Rectal smooth muscle tissue (tissue), 1 donor: ENCODE measurements around the gene IQSEC1.

Experiments used
- H3K27ac ChIP-seq: one replicate; pipeline ENCODE4 v1.7.0; 2013; ENCODE audit warnings: low read depth, low read length, inconsistent platforms
- H3K27me3 ChIP-seq: one replicate; pipeline ENCODE4 v1.7.0; 2013; ENCODE audit warnings: low read length; ENCODE audit not compliant: control insufficient read depth, insufficient read depth
- H3K36me3 ChIP-seq: one replicate; pipeline ENCODE4 v1.7.0; 2013; ENCODE audit warnings: low read length; ENCODE audit not compliant: control insufficient read depth, insufficient read depth
- H3K4me1 ChIP-seq: one replicate; pipeline ENCODE4 v1.7.0; 2013; ENCODE audit warnings: low read length; ENCODE audit not compliant: control insufficient read depth, insufficient read depth
- H3K4me3 ChIP-seq: one replicate; pipeline ENCODE4 v1.7.0; 2013; ENCODE audit warnings: low read length
- H3K9ac ChIP-seq: one replicate; pipeline ENCODE4 v1.7.0; 2013; ENCODE audit warnings: low read length

Gene IQSEC1

DNA sequence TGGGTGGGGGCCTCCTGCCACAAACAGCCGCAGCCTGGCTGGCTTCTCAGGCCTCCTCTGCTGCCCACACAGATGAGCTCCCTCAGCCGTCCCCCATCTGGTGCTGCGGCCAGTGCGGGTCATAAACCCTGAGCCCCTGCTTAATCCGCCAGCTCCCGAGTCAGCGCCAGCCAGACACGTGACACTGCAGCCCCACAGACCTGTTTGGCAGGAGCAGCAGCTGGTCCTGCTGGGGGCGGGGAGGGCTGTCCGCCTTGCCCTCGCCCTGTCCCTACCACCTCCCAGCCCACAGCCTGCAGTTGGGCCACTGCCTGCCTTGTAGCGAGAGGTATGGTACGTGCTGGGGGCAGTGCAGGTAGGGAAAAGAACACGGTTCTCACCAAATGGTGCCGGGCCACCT is 86.2 kb downstream of the IQSEC1 start:
- H3K27ac ChIP-seq: no peak overlapping the region
- no peaks in the 10 kb centered on the region for H3K27me3 ChIP-seq
- H3K4me1 ChIP-seq: no peaks in the 10 kb centered on the region
- H3K4me3 ChIP-seq: no peak overlapping the region
- no peaks in the 10 kb centered on the region for H3K36me3 ChIP-seq
- no peak overlapping the region for H3K9ac ChIP-seq

DNA sequence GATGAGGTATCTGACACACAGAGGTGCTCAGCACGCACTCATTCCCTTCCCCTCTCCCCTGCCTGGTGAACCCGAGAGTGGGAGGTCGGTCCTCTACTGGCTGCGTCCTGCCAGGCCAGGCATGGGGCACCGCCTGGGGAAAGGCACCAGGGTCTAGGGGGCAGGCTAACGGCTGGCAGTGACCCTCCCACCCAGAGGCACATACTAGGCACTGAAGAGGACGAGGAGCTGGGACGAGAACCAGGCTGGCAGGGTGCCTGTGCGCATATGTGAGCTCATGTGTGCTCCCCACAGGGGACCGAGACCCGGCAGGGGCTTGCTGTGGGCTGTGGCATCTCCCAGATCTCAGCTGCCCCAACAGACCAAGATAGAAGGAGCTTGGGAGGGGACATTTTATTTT is 86.7 kb downstream of the IQSEC1 start:
- Histone ChIP-seq H3K36me3 (no peaks in the 10 kb centered on the region), H3K4me1 (no peaks in the 10 kb centered on the region), H3K9ac (no peak overlapping the region), H3K27ac (no peak overlapping the region), H3K4me3 (no peak overlapping the region), H3K27me3 (no peaks in the 10 kb centered on the region)

DNA sequence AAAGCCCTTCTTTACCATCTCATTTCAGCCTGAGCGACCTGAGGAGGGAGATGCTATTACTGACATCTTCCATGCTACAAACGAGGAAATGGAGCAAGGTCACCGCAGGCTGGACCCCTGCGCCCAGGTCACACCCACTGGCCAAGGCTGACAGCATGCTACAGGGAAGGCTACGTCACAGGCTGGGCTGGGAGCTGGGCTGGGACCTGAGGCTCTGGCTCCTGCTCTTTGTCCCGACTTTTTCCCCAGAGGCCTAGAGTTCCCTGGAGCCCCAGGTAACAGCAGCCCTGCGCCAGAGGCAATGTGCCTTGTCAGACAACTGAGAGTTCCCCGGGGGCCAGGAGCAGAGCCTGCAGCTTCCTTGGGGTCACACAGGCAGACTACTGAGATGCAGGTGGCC is 87.2 kb downstream of the IQSEC1 start:
- no peaks in the 10 kb centered on the region for H3K36me3 ChIP-seq
- H3K9ac ChIP-seq: no peak overlapping the region
- no peak overlapping the region for H3K27ac ChIP-seq
- no peaks in the 10 kb centered on the region for H3K4me1 ChIP-seq
- no peak overlapping the region for H3K4me3 ChIP-seq
- no peaks in the 10 kb centered on the region for H3K27me3 ChIP-seq

DNA sequence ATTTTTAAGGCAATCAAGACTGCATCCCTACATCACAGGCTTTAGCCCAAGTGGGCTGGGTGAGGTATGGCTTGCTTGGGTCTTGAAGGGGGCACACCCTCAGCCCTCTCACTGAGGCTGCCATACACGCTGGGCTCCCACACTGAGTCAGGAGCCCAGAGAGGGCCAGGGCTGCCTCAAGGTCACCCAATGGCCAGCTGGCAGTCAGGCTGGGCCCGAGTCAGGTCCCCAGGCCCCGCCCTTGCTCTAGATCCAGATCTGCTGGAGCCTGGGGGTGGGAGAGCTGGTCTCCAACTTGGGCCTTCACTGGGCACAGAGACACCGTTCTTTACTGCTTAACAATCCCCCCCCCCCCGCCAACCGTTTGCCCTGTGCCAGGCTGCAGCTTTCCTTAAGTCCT is 88.1 kb downstream of the IQSEC1 start:
- Histone ChIP-seq H3K27me3 (no peaks in the 10 kb centered on the region), H3K9ac (no peak overlapping the region), H3K4me3 (no peak overlapping the region), H3K4me1 (no peaks in the 10 kb centered on the region), H3K27ac (no peak overlapping the region), H3K36me3 (no peaks in the 10 kb centered on the region)

DNA sequence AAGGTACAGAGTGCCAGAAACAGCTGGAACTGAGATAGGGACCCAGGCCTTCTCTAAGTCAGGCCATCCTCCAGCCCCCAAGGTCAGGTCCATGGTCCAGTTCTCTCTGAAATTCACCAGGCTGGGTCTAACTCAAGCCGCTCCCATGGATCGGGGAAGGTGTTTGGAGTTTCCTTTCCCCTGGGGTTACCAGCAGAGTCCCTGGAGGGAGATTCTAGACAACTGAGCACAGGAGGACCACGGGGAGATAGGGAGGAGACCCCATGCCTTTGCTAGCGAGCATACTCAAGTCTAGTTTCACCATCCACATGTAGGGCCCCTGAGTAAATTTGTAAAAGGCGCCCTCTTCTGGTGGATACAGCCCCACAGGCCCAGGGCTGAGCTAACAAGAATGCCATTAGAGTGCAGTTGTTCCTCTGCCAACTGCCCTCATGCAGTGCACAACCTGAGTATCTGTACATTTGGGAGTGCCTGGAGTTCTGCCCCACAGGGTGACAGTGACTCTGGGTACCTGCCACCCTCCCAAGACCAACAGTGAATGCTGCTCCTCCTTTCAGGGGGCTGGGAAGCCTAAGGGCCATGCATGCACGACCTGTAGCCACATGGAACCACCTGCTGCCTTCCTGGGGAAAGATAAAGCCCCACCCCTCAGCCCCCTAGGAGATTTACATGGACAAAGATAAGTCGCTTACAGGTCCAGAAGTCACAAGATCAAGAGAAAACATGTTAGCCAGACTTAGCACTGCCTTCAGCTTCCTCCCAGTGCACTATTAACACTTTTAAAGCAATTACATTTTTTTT is 89.0 kb downstream of the IQSEC1 start:
- H3K36me3 ChIP-seq: no peaks in the 10 kb centered on the region
- H3K4me3 ChIP-seq: no peak overlapping the region
- H3K27me3 ChIP-seq: no peaks in the 10 kb centered on the region
- H3K9ac ChIP-seq: no peak overlapping the region
- no peak overlapping the region for H3K27ac ChIP-seq
- H3K4me1 ChIP-seq: no peaks in the 10 kb centered on the region

DNA sequence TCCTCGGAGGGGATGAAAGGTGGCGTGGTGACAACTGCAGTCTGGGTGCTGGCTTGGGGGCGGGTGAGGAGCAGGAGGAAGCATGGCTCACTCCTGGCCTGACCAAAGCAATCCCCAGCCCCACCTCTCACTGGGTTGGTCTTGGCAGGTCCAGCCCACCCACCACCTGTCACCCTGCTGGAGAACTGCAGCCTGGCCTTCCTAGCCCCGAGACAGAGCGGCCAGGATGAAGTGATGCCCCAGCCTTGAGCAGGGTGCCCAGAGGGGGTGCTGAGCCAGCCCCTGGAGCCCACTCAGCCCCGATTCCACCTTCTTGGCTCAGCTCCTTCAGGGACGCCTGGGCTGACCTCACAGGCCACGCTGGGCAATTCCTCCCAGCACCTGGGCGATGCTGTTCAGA is 89.9 kb downstream of the IQSEC1 start:
- Histone ChIP-seq H3K9ac (no peak overlapping the region), H3K27ac (no peak overlapping the region), H3K4me3 (no peak overlapping the region), H3K27me3 (no peaks in the 10 kb centered on the region), H3K36me3 (no peaks in the 10 kb centered on the region), H3K4me1 (no peaks in the 10 kb centered on the region)

DNA sequence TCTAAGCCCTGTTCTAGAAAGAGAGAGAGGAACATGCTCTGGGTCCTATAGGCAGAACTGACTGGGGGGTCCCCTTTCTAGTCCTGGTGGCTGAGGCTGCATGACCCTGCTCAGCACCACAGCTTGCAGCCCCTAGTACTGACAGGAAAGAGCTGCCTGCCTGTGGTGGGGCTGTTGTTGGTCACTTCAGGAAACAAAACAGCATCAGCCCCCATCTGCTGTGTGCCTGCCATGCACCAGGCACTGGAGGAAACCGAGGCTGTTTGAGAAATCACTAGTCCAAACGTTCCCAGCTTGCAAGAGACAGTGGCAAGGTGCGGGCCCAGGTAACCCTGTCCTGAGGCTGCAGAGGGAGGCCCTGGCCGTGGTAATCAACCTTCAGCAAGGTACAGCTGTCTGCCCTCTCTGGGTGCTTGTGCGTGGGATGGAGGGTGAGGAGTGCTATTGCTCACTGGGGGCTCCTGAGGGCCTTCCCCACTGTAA is 90.6 kb downstream of the IQSEC1 start:
- Histone ChIP-seq H3K4me3 (no peak overlapping the region), H3K36me3 (no peaks in the 10 kb centered on the region), H3K27me3 (no peaks in the 10 kb centered on the region), H3K9ac (no peak overlapping the region), H3K27ac (no peak overlapping the region), H3K4me1 (no peaks in the 10 kb centered on the region)

DNA sequence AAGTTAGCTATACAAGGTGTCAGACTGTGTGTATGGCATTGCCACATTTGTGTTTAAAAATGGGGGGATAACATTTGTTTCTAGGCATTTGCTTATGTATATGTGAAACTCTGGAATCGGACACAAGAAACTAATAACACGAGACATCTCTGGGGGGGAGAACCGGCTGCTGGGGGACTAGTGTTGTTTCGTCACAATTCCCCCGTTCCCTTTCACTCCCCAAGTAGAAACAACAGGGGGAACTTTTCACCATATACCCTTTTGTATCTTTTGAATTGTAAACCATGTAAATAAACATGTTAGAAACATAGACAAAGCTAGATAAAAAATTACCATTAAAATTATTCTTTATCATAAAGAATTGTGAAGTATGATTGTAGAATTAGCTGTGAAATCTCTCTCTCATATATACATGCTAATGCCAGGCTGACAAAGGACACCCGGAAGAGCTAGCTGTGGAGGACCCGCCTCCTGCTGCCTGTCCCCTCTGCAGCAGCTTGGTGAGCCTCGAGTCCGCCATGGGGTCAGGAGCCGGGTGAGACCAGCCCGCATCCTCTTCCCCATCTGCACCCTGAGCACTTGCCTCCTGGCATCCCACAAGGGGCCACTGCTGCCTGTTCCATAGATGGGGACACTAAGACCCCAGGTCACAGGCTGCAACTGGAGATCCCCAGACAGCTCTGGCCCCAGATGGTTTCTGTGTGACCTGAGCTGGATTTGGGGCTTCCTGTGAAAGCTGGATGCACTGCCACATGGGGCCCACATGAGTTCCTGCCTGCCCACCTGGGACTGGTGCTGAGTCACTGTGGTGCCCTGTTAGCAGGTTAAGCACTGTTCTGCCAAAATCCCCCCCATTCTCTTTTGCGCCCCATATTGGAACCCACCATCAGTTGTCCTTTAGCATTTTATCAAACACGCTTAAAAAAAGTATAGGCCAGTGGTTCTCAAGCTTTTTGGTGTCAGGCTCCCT is 91.6 kb downstream of the IQSEC1 start:
- no peaks in the 10 kb centered on the region for H3K36me3 ChIP-seq
- no peak overlapping the region for H3K9ac ChIP-seq
- no peaks in the 10 kb centered on the region for H3K4me1 ChIP-seq
- no peak overlapping the region for H3K4me3 ChIP-seq
- no peak overlapping the region for H3K27ac ChIP-seq
- no peaks in the 10 kb centered on the region for H3K27me3 ChIP-seq

DNA sequence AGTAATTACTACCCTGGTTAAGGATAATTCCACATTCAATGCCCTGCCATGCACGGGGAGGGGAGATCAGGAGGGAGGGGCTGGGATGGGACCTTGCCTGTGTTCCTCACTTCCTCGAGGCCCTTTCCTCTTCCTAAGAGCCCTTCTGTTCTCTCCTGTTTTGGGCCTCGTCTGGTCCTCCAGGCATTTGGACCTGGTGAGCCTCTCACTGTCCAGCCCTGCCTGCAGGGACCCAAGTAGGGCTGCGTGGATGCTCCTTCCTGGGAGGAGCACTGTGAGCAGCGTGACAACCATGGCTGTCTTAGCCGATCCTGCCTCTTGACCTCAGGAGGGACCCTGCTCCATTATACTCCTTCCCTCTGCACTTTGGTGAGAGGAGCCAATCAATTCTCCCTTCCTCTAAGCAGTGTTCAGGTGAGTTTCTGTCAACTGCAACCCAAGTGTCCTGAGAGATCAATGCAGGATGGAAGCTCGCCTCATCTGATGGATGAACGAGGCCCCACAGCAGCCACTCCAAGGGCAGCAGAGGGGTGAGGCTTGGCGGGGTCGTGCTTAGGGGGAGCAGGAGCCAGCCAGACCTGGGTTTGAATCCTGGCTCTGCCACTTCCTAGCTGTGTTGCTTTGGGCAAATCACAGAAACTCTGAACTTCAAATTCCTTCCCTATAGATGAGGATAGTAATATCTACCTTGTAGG is 92.5 kb downstream of the IQSEC1 start:
- Histone ChIP-seq H3K27me3 (no peaks in the 10 kb centered on the region), H3K9ac (no peak overlapping the region), H3K4me3 (no peak overlapping the region), H3K36me3 (no peaks in the 10 kb centered on the region), H3K27ac (no peak overlapping the region), H3K4me1 (no peaks in the 10 kb centered on the region)

DNA sequence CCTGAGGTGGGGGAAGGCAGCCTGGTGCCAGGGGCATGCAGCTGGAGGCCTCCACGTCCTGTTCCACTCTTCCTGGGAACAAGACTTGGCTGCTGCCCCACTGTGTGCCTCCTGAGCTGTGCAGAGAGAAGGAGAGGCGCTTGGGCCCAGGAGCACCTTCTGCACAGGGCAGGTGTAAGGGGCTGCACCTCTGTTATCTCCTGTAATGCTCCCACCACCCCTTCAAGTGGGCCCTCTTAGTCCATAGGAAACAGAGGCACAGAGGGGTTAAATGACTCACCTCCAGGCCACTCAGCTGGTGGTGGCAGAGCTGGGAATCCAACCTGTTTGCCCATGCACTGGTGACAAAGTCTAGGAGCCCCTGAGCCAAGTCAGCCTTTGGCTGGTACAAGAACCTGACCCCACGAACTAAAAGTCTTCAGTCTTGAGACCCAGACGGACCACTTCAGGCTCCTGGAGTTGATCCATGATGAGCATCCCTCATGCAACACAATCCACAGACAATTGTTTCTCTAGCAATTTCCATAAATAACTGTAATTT is 93.2 kb downstream of the IQSEC1 start:
- Histone ChIP-seq H3K4me1 (no peaks in the 10 kb centered on the region), H3K9ac (no peak overlapping the region), H3K4me3 (no peak overlapping the region), H3K36me3 (no peaks in the 10 kb centered on the region), H3K27ac (no peak overlapping the region), H3K27me3 (no peaks in the 10 kb centered on the region)

DNA sequence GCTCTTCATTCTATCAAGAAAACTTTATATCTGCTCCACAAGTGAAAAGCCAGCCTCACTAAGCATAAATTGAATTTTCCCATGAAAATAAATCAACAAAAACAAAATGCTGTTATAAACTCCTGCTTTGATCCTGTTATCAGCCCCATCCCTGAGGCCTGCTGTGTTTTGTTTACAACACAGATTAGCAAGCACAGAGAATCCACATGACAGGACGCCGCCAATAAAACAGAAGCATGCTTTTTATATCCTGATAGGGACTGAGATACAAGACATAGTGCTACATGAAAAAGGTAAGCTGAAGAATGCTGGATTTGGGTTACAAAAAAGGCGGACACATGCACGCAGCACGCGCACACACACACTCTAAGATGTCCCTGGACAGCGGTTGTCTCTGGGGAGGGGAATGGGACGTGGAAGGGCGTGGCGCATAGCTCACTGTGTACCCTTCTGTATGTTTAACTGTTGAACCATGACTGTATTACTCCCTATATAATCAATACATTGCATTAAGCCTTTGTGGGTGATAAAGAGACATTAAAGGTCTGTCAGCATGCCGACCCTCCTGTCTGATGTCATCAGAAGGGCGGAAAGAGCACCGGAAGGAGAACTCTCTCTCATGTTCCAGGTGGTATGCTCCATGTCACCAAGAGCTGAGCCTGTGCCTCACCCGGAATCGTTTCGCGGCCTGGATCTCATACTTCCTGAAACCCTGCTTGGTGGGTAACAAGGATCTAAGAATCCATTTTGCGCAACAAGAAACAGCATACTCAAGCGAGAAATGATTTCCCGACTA is 93.9 kb downstream of the IQSEC1 start:
- Histone ChIP-seq H3K36me3 (no peaks in the 10 kb centered on the region), H3K9ac (no peak overlapping the region), H3K27me3 (no peaks in the 10 kb centered on the region), H3K4me1 (no peaks in the 10 kb centered on the region), H3K27ac (no peak overlapping the region), H3K4me3 (no peak overlapping the region)
